ENCODE data around the gene PRSS57. TPM values are rescaled to one million over a fixed set of nuclear protein-coding genes. Genes with fewer than 3 reads are reported as not detected.

PRSS57 gene
- total and polyA plus RNA-seq, 2 of the 13 experiments (the other 11 are each of a cell fraction or from before 2014, with no cell fraction given), result 0.12 TPM; not detected in 1

DNA sequence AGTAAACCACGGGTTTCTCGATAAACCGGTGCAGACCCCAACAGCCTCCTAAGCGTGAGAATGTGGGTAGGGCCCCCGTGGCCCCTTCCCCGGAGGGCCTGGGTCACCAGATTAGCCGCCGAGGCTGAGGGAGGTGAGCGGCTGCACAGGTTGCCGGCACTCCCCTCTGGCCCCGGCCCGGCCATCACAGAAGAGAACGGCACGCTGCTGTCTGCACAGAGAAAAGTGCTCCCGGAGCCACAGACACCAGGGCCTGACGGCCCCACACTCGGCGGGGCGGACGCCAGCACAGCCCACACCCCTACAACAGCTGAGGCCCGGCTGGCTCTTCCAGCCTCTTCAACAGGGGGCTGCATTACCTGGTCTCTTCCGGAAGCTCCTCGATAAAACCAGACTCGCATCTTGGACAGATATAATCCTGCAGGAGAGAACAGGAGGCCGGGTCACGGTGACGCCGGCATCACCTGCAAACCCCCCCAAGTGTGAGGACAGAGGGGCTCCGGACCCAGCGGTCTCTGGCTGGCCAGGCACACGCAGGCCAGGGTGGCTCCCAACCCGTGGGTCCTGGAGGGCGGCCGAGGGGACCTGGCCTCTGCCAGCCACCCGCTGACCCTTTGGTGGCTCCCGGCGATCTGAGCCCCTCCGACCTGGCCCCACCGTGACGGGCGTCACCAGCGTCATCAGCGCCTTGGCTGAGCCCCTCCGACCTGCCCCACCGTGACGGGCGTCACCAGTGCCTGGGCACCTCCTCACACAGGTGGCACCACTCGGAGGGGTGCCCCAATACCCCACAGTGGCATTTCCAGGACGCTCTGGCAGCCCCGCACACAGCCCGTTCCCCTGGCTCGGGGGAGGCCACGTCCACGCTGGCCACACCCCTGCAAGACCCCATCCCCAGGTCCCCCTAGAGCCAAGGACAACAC lies 42.5 kb downstream of the PRSS57 start:
- in situ Hi-C loops (cut with HindIII; ENCODE audit: extremely low pct_ligation_motif_present, low pct_unique_long_range_greater_than_20kb), result no loop called here
- H3K27ac ChIP-seq (ENCODE audit: extremely low read length, insufficient read depth, low read length), result no peak overlapping the region
- H3K4me1 ChIP-seq (ENCODE audit: insufficient read depth, low read length), result peaks cover 13% of the 10 kb centered on the region
- intact Hi-C loops (cut with micrococcal nuclease; ENCODE audit: unreplicated experiment), result no loop called here
- 93% methylated on average over 16 of the region's 54 CpGs for WGBS (ENCODE audit: low lambda C conversion rate)
- H2AFZ ChIP-seq (ENCODE audit: low read length), result no peak overlapping the region
- no peaks in the 10 kb centered on the region for H3K27me3 ChIP-seq (ENCODE audit: control insufficient read depth in 1 of 2, insufficient read depth in 2 of 2, low read length in 2 of 2)
- ChIA-PET CTCF (ENCODE audit: low intra/inter-chr PET ratio, low total read pairs) (no interaction called here), POLR2A (no interaction called here)
- peaks cover 53% of the 10 kb centered on the region for H3K79me2 ChIP-seq (ENCODE audit: insufficient read depth, low read length)
- no peak overlapping the region for H3K9ac ChIP-seq (ENCODE audit: insufficient read depth, low read depth, low read length)
- H3K9me3 ChIP-seq (ENCODE audit: low read length), result no peaks in the 10 kb centered on the region
- BruUV-seq (replicated peaks), result no TSS peak
- no peak for DNase-seq (ENCODE audit: low spot score)
- H3K4me2 ChIP-seq (ENCODE audit: low read depth, low read length), result no peak overlapping the region
- peaks cover 34 to 67% of the 10 kb centered on the region in 2 experiments; a peak in 4 of 5 replicates for H3K36me3 ChIP-seq (replicated peaks in 1 of 2; ENCODE audit: control insufficient read depth in 1 of 2, insufficient read depth in 2 of 2, low read length in 2 of 2)
- FAIRE-seq, result no peak
- H3K4me3 ChIP-seq (replicated peaks in 1 of 3; ENCODE audit: insufficient read depth in 1 of 3, low read depth in 2 of 3, low read length in 3 of 3), result no peak overlapping the region
- ATAC-seq, result no peak
- TF ChIP-seq SAP130 (CRISPR knock-in tag; IDR thresholded peaks at IDR 0.05; ENCODE audit: low read depth) (no peak), ZNF574 (CRISPR knock-in tag; IDR thresholded peaks at IDR 0.05) (no peak), ZNF326 (CRISPR knock-in tag; IDR thresholded peaks at IDR 0.05; ENCODE audit: borderline replicate concordance) (no peak), RBFOX2 (IDR thresholded peaks at IDR 0.05; ENCODE audit: low read depth, low read length) (peak; percentile 49), RBM39 (IDR thresholded peaks at IDR 0.05; ENCODE audit: low read depth, low read length, poor library complexity, severe bottlenecking) (no peak), NFATC3 (CRISPR knock-in tag; IDR thresholded peaks at IDR 0.05) (no peak), POLR2A (IDR thresholded peaks at IDR 0.05; ENCODE audit: insufficient read depth in 1 of 2, low read depth in 2 of 2, low read length in 2 of 2) (0 out of 4 replicates have a peak, but pooled peaks of 1 of the 2 experiments have one; percentile 22), ZNF331 (CRISPR knock-in tag; IDR thresholded peaks at IDR 0.05) (no peak), AGO2 (optimal IDR thresholded peaks at IDR 0.05; ENCODE audit: low read depth, low read length) (peak; percentile 14), FOSL1 (CRISPR knock-in tag; IDR thresholded peaks at IDR 0.05; ENCODE audit: borderline replicate concordance) (no peak)
- TF ChIP-seq, protein P1, sequence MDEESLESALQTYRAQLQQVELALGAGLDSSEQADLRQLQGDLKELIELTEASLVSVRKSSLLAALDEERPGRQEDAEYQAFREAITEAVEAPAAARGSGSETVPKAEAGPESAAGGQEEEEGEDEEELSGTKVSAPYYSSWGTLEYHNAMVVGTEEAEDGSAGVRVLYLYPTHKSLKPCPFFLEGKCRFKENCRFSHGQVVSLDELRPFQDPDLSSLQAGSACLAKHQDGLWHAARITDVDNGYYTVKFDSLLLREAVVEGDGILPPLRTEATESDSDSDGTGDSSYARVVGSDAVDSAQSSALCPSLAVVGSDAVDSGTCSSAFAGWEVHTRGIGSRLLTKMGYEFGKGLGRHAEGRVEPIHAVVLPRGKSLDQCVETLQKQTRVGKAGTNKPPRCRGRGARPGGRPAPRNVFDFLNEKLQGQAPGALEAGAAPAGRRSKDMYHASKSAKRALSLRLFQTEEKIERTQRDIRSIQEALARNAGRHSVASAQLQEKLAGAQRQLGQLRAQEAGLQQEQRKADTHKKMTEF (CRISPR knock-in tag; IDR thresholded peaks at IDR 0.05), result no peak
- peaks cover 60% of the 10 kb centered on the region for H4K20me1 ChIP-seq (ENCODE audit: insufficient read depth, low read length)

Measured in HepG2 (cell line).